K562 (cell line): Measurements from ENCODE around the gene PRSS53. TPM values are rescaled to one million over a fixed set of nuclear protein-coding genes. Genes with fewer than 3 reads are reported as not detected.
A peak's percentile ranks its signal among the peaks of the same experiment; 100 is the strongest.

Experiments used
- CREB1 ChIP-seq, 2 experiments: sonication (generic) in 1 of 2; formaldehyde crosslinking in 1 of 2; IDR thresholded peaks; 2 replicates each; pipeline versions ENCODE4 v1.6.1 to v1.8.0; 2012 to 2022; ENCODE audit warnings: inconsistent platforms in 1 of 2, mild to moderate bottlenecking in 1 of 2, missing genetic modification reagents in 1 of 2, moderate library complexity in 1 of 2
- HDGF ChIP-seq: fragments of 450-650 bp; IDR thresholded peaks from 2 replicates; pipeline ENCODE4 v1.6.1; 2016
- NCOA6 ChIP-seq: fragments of 450-650 bp; IDR thresholded peaks from 2 replicates; pipeline ENCODE4 v1.6.1; 2017; ENCODE audit warnings: mild to moderate bottlenecking
- NR1H2 ChIP-seq: sonication (generic); formaldehyde crosslinking; IDR thresholded peaks from 2 replicates; pipeline ENCODE4 v1.4.0; 2020; ENCODE audit warnings: mild to moderate bottlenecking, missing genetic modification reagents
- PML ChIP-seq: IDR thresholded peaks from 2 replicates; pipeline ENCODE4 v1.6.1; 2012; ENCODE audit warnings: low read length, inconsistent platforms
- PTBP1 ChIP-seq: fragments of 200-400 bp; formaldehyde crosslinking; IDR thresholded peaks from 2 replicates; pipeline ENCODE4 v1.6.1; 2017; ENCODE audit warnings: low read depth, low read length
- RCOR1 ChIP-seq, 2 experiments: IDR thresholded peaks; 2 replicates each; pipeline ENCODE4 v1.6.1; 2012; ENCODE audit warnings: low read depth in 2 of 2, low read length in 2 of 2, borderline replicate concordance in 1 of 2, improper control_type of control experiment in 1 of 2
- TBP ChIP-seq: optimal IDR thresholded peaks from 2 replicates; pipeline ENCODE3; 2011; ENCODE audit warnings: low read depth, low read length, improper control_type of control experiment
- ZNF589 ChIP-seq: fragments of 200-800 bp; sonication (Bioruptor generic); IDR thresholded peaks from 2 replicates; pipeline ENCODE4 v1.6.1; 2016; ENCODE audit warnings: low read depth, missing genetic modification characterization, missing compliant biosample characterization
- ZSCAN32 ChIP-seq: fragments of 450-650 bp; formaldehyde crosslinking; IDR thresholded peaks from 2 replicates; pipeline ENCODE4 v1.4.0; 2020; ENCODE audit warnings: mild to moderate bottlenecking, moderate library complexity
- polyA plus RNA-seq, 8 experiments: library from polyadenylated mRNA; depleted of rRNA in 4 of 8; stranded (reverse) in 5 of 8; unstranded in 3 of 8; fragments of >200 nt; fragmentation: Nextera tagmentation in 2 of 8; fragmentation: Illumina TruSeq in 1 of 8; extraction: Ambion mirVana in 2 of 8; extraction: Trizol in 1 of 8; gene quantifications; 2 replicates each; pipeline versions ENCODE4 v1.2.1 to v1.2.3, GENCODE V29; 2011 to 2014; ENCODE audit warnings: inconsistent platforms in 1 of 8, missing spikeins in 1 of 8
- total RNA-seq, 7 experiments: library from RNA; depleted of rRNA in 6 of 7; stranded (reverse); fragments of >200 nt in 6 of 7; fragmentation: Illumina TruSeq in 2 of 7; extraction: Trizol in 2 of 7; gene quantifications; 2 replicates each; pipeline versions ENCODE4 v1.2.1 to v1.2.3, GENCODE V29; 2011 to 2021; ENCODE audit warnings: low replicate concordance in 1 of 7
- TF ChIP-seq, protein P1 (sequence below): fragments of 450-650 bp; IDR thresholded peaks from 2 replicates; pipeline ENCODE4 v1.6.1; 2016; ENCODE audit warnings: antibody characterized with exemption
- TF ChIP-seq, protein P2 (sequence below): fragments of 200-800 bp; sonication (Bioruptor generic); IDR thresholded peaks from 2 replicates; pipeline ENCODE4 v1.6.1; 2017; ENCODE audit warnings: missing genetic modification characterization, missing compliant biosample characterization
- TF ChIP-seq, protein P3 (sequence below): sonication (generic); formaldehyde crosslinking; IDR thresholded peaks from 2 replicates; pipeline ENCODE4 v1.9.0; 2022; ENCODE audit warnings: mild to moderate bottlenecking, missing genetic modification reagents
- TF ChIP-seq, protein P4 (sequence below), 2 experiments: fragments of 450-650 bp; IDR thresholded peaks; 2 replicates each; pipeline ENCODE4 v1.6.1; 2016
- TF ChIP-seq, protein P5 (sequence below): fragments of 250-450 bp; sonication (Bioruptor Pico); IDR thresholded peaks from 2 replicates; pipeline ENCODE4 v1.5.0; 2021; ENCODE audit warnings: mild to moderate bottlenecking, borderline replicate concordance

PRSS53 gene
- total and polyA plus RNA-seq, 9 of the 15 experiments (the other 6 are each of a cell fraction or from before 2014, with no cell fraction given), result 0.40 to 1.9 (median 0.78) TPM; not detected in 2

DNA sequence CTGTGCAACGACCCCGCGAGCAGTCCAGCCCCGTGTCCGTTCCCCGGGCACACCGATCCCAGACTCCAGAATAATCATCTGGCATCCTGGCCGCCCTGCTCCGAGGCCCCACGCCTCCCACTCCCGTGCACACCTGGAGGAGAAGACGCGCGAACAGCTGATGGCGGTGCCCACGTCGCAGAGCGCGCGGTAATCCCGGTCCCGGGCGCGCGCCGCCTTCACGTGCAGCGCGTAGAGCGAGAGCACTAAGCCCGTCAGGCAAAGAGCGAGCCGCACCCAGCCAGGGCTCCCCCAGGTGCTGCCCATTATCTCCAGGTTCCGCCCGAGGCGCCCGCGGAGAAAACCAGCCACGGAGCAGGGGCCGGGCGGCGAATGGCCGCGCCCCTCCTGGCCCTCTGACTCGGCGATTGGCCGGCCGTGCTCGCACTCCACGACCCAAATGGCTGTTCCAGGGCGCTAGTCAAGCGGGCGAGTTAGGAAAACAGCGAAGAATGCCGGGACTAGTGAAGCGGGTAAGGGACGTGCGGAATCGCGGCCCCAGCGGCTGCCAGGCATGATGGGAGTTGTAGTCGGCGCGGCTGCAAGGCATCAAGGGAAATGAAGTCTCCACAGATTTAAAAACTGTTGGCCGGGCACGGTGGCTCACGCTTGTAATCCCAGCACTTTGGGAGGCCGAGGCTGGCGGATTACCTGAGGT is 5.8 kb upstream of the PRSS53 start, which contains the start of gene VKORC1 (continued):
- TF ChIP-seq HDGF (no peak), NR1H2 (CRISPR knock-in tag) (no peak), PTBP1 (no peak), NCOA6 (no peak), CREB1 (IDR thresholded peaks at IDR 0.05) (peak; percentile 40; the same call in 1 of the 2 replicates), CREB1 (CRISPR knock-in tag; IDR thresholded peaks at IDR 0.05) (peak; percentile 59), PML (peak; percentile 45; the same call in 1 of the 2 replicates), ZSCAN32 (CRISPR knock-in tag) (no peak), TBP (peak; percentile 30), RCOR1 (IDR thresholded peaks at IDR 0.05; ENCODE audit: borderline replicate concordance in 1 of 2, low read depth in 2 of 2, low read length in 2 of 2) (peak in 1 of 2 experiments; percentile 46; a peak in 1 of 4 replicates), ZNF589 (CRISPR knock-in tag) (no peak)
- TF ChIP-seq, protein P1, sequence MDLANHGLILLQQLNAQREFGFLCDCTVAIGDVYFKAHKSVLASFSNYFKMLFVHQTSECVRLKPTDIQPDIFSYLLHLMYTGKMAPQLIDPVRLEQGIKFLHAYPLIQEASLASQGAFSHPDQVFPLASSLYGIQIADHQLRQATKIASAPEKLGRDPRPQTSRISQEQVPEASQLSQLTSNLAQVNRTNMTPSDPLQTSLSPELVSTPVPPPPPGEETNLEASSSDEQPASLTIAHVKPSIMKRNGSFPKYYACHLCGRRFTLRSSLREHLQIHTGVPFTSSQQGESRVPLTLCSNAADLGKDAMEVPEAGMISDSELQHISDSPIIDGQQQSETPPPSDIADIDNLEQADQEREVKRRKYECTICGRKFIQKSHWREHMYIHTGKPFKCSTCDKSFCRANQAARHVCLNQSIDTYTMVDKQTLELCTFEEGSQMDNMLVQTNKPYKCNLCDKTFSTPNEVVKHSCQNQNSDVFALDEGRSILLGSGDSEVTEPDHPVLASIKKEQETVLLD, result peak; percentile 61; the same call in 1 of the 2 replicates
- TF ChIP-seq, protein P2, sequence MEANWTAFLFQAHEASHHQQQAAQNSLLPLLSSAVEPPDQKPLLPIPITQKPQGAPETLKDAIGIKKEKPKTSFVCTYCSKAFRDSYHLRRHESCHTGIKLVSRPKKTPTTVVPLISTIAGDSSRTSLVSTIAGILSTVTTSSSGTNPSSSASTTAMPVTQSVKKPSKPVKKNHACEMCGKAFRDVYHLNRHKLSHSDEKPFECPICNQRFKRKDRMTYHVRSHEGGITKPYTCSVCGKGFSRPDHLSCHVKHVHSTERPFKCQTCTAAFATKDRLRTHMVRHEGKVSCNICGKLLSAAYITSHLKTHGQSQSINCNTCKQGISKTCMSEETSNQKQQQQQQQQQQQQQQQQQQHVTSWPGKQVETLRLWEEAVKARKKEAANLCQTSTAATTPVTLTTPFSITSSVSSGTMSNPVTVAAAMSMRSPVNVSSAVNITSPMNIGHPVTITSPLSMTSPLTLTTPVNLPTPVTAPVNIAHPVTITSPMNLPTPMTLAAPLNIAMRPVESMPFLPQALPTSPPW (CRISPR knock-in tag), result no peak; the same call in 1 of the 2 replicates
- TF ChIP-seq, protein P3, sequence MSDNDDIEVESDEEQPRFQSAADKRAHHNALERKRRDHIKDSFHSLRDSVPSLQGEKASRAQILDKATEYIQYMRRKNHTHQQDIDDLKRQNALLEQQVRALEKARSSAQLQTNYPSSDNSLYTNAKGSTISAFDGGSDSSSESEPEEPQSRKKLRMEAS (CRISPR knock-in tag), result peak; percentile 80
- TF ChIP-seq, protein P4, sequence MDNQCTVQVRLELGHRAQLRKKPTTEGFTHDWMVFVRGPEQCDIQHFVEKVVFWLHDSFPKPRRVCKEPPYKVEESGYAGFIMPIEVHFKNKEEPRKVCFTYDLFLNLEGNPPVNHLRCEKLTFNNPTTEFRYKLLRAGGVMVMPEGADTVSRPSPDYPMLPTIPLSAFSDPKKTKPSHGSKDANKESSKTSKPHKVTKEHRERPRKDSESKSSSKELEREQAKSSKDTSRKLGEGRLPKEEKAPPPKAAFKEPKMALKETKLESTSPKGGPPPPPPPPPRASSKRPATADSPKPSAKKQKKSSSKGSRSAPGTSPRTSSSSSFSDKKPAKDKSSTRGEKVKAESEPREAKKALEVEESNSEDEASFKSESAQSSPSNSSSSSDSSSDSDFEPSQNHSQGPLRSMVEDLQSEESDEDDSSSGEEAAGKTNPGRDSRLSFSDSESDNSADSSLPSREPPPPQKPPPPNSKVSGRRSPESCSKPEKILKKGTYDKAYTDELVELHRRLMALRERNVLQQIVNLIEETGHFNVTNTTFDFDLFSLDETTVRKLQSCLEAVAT (IDR thresholded peaks at IDR 0.05), result no peak
- TF ChIP-seq, protein P5, sequence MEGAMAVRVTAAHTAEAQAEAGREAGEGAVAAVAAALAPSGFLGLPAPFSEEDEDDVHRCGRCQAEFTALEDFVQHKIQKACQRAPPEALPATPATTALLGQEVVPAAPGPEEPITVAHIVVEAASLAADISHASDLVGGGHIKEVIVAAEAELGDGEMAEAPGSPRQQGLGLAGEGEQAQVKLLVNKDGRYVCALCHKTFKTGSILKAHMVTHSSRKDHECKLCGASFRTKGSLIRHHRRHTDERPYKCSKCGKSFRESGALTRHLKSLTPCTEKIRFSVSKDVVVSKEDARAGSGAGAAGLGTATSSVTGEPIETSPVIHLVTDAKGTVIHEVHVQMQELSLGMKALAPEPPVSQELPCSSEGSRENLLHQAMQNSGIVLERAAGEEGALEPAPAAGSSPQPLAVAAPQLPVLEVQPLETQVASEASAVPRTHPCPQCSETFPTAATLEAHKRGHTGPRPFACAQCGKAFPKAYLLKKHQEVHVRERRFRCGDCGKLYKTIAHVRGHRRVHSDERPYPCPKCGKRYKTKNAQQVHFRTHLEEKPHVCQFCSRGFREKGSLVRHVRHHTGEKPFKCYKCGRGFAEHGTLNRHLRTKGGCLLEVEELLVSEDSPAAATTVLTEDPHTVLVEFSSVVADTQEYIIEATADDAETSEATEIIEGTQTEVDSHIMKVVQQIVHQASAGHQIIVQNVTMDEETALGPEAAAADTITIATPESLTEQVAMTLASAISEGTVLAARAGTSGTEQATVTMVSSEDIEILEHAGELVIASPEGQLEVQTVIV (CRISPR knock-in tag), result no peak
